ENCODE results near the gene ATP6AP2.
"Not testable (repeated sequence)": the region's sequence is repeated elsewhere in the genome, so short reads cannot be mapped to it uniquely, and the experiment has no call there.

ATP6AP2 gene

GRCh38 chrX:40578039-40578695, 2.6 kb upstream of the ATP6AP2 start:
- no peaks in the 10 kb centered on the region for H3K36me3 ChIP-seq (ENCODE audit: insufficient read depth, low read length)
- no peak overlapping the region for H3K27ac ChIP-seq (ENCODE audit: low read depth, low read length)
- H3K4me1 ChIP-seq (ENCODE audit: insufficient read depth, low read length) = peaks cover 11% of the 10 kb centered on the region
- H3K27me3 ChIP-seq (ENCODE audit: control insufficient read depth in 1 of 2, insufficient read depth in 2 of 2, low read length in 2 of 2) = peaks cover 4 to 10% of the 10 kb centered on the region in 2 donors
- H3K4me3 ChIP-seq (ENCODE audit: low read depth in 1 of 2, low read length in 2 of 2) = no peak overlapping the region
- no peaks in the 10 kb centered on the region for H3K9me3 ChIP-seq (ENCODE audit: low read length)
- H3K9ac ChIP-seq (ENCODE audit: low read length) = no peak overlapping the region

DNA sequence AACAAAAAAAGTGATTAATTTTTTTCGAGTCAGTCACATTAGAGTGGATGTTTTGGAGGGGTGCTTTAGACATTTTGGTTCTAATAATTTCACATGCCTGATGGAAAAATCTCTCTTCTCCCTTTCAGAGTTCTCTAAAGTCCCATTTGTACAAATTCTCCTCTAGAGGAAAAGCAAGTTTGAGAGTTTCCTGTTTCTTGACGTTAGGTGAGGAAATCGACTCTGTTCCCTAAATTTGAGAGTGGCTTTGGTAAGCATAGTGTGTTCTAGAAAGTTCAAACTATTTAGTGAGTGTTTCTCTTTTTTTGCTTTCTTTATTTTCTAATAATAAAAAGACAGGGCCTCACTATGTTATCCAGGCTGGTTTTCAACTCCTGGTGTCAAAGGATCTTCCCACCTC, 1.6 kb upstream of the ATP6AP2 start:
- Histone ChIP-seq H3K27me3 (ENCODE audit: control insufficient read depth in 1 of 2, insufficient read depth in 2 of 2, low read length in 2 of 2) (peaks cover 4 to 10% of the 10 kb centered on the region in 2 donors), H3K27ac (ENCODE audit: low read depth, low read length) (no peak overlapping the region)

DNA sequence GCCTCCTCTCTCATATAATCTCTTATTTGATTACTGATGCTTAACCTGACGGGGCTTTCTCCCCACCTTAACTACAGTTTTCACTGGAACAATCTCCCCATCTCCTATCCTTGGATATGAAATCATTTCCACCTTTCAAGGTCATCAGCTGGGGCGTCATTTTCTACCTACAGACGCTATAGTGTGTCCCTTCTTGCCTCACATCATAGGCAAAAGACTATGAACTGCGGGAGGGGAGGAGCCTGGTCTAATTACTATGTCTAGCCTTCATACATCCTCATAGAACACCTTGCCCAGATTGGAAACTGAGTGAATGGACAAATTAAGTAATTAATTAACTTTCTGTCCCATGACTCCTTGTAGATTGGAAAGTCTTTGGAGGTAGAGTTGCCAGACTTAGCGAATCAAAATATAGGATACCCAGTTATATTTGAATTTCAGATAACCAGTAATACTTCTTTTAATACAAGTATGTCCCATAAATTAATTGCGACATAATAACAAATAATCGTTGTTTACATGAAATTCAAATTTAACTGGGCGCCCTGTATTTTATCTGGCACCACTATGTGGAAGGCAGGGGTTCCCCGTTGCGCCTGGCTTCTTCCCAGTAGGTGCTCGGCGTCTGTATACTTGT, 752 bp upstream of the ATP6AP2 start:
- Histone ChIP-seq H3K27me3 (ENCODE audit: control insufficient read depth in 1 of 2, insufficient read depth in 2 of 2, low read length in 2 of 2) (peaks cover 4 to 10% of the 10 kb centered on the region in 2 donors), H3K4me1 (ENCODE audit: insufficient read depth, low read length) (peaks cover 11% of the 10 kb centered on the region), H3K4me3 (ENCODE audit: low read depth in 1 of 2, low read length in 2 of 2) (peak overlapping the region; percentile 61 to 71), H3K9me3 (ENCODE audit: low read length) (no peaks in the 10 kb centered on the region), H3K27ac (ENCODE audit: low read depth, low read length) (peak overlapping the region; percentile 75), H3K36me3 (ENCODE audit: insufficient read depth, low read length) (no peaks in the 10 kb centered on the region), H3K9ac (ENCODE audit: low read length) (peak overlapping the region; percentile 28)

More for the DNA sequence above, 1.6 kb upstream of the ATP6AP2 start:
- H3K36me3 ChIP-seq (ENCODE audit: insufficient read depth, low read length) = no peaks in the 10 kb centered on the region
- no peak overlapping the region for H3K4me3 ChIP-seq (ENCODE audit: low read depth in 1 of 2, low read length in 2 of 2)
- H3K9ac ChIP-seq (ENCODE audit: low read length) = no peak overlapping the region
- H3K9me3 ChIP-seq (ENCODE audit: low read length) = no peaks in the 10 kb centered on the region
- peaks cover 11% of the 10 kb centered on the region for H3K4me1 ChIP-seq (ENCODE audit: insufficient read depth, low read length)

- H3K36me3 ChIP-seq (ENCODE audit: insufficient read depth, low read length) = no peaks in the 10 kb centered on the region
- no peaks in the 10 kb centered on the region for H3K9me3 ChIP-seq (ENCODE audit: low read length)
- peaks cover 4 to 10% of the 10 kb centered on the region in 2 donors for H3K27me3 ChIP-seq (ENCODE audit: control insufficient read depth in 1 of 2, insufficient read depth in 2 of 2, low read length in 2 of 2)
- peak overlapping the region; percentile 75 for H3K27ac ChIP-seq (ENCODE audit: low read depth, low read length)
- no peak overlapping the region for H3K9ac ChIP-seq (ENCODE audit: low read length)
- peak overlapping the region; percentile 61 to 71 for H3K4me3 ChIP-seq (ENCODE audit: low read depth in 1 of 2, low read length in 2 of 2)
- H3K4me1 ChIP-seq (ENCODE audit: insufficient read depth, low read length) = peaks cover 11% of the 10 kb centered on the region
Measured at GRCh38 chrX:40581336-40581920, 658 bp downstream of the ATP6AP2 start.

DNA sequence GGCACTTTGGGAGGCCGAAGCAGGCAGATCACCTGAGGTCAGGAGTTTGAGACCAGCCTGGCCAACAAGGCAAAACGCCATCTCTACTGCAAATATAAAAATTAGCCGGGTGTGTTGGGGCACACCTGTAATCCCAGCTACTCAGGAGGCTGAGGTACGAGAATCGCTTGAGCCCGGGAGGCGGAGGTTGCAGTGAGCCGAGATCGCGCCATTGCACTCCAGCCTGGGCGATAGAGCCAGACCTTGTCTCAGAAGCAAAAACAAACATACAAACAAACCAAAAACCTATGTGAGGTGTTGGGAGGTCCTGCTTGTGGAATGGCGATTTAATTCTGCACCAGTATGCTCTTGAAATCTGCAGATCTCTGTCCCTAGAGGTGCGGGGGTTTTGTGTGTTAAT, 1.4 kb downstream of the ATP6AP2 start:
- H3K4me1 ChIP-seq (ENCODE audit: insufficient read depth, low read length) = peaks cover 11% of the 10 kb centered on the region
- peaks cover 4 to 10% of the 10 kb centered on the region in 2 donors for H3K27me3 ChIP-seq (ENCODE audit: control insufficient read depth in 1 of 2, insufficient read depth in 2 of 2, low read length in 2 of 2)
- H3K9me3 ChIP-seq (ENCODE audit: low read length); H3K27ac ChIP-seq (ENCODE audit: low read depth, low read length); H3K4me3 ChIP-seq (ENCODE audit: low read depth in 1 of 2, low read length in 2 of 2); H3K9ac ChIP-seq (ENCODE audit: low read length); H3K36me3 ChIP-seq (ENCODE audit: insufficient read depth, low read length): not testable (repeated sequence)

DNA sequence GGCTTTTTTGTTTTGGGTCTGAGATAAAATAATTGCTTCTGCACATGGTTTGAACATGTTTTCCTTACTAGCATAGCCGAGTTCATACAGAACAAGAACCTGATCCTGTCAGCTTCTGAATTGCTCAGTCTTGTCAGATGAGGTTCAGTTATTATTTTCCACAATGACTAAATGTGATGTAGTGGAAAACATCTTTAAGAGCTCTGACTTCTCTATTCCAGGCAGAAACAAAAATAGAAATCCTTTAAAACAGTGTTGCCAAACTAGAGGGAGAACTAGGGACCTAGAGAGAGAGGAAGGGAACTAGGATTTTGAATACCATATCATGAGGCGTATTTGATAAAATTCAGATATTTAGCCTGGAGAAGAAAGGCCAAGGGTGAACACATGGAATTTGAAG, 2.0 kb downstream of the ATP6AP2 start:
- H3K4me3 ChIP-seq (ENCODE audit: low read depth in 1 of 2, low read length in 2 of 2) = no peak overlapping the region
- H3K9ac ChIP-seq (ENCODE audit: low read length) = no peak overlapping the region
- peaks cover 11% of the 10 kb centered on the region for H3K4me1 ChIP-seq (ENCODE audit: insufficient read depth, low read length)
- no peak overlapping the region for H3K27ac ChIP-seq (ENCODE audit: low read depth, low read length)
- H3K9me3 ChIP-seq (ENCODE audit: low read length) = no peaks in the 10 kb centered on the region
- no peaks in the 10 kb centered on the region for H3K36me3 ChIP-seq (ENCODE audit: insufficient read depth, low read length)
- peaks cover under 1 to 10% of the 10 kb centered on the region in 2 donors for H3K27me3 ChIP-seq (ENCODE audit: control insufficient read depth in 1 of 2, insufficient read depth in 2 of 2, low read length in 2 of 2)

DNA sequence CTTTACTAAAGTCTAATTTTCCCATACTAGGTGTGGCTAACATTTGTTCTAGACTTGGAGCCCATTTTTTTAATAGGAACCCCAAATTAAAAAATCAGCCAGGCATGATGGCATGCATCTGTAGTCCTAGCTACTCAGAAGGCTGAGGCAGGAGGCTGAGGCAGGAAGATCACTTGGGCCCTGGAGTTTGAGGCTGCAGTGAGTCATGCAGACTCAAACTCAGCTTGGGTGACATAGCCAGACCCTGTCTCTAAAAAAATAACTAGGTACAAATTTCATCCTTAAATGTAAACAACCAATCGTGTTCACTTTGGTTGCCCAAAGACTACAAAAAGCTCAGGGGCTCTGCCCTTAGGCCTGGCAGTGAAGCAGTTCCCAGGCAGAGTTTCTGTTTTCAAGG, 6.9 kb downstream of the ATP6AP2 start:
- not testable (repeated sequence) for H3K36me3 ChIP-seq (ENCODE audit: insufficient read depth, low read length); H3K27me3 ChIP-seq (ENCODE audit: control insufficient read depth in 1 of 2, insufficient read depth in 2 of 2, low read length in 2 of 2); H3K4me1 ChIP-seq (ENCODE audit: insufficient read depth, low read length); H3K9ac ChIP-seq (ENCODE audit: low read length); H3K9me3 ChIP-seq (ENCODE audit: low read length); H3K4me3 ChIP-seq (ENCODE audit: low read depth in 1 of 2, low read length in 2 of 2); H3K27ac ChIP-seq (ENCODE audit: low read depth, low read length)

- not testable (repeated sequence) for H3K27ac ChIP-seq (ENCODE audit: low read depth, low read length); H3K27me3 ChIP-seq (ENCODE audit: control insufficient read depth in 1 of 2, insufficient read depth in 2 of 2, low read length in 2 of 2); H3K9ac ChIP-seq (ENCODE audit: low read length); H3K9me3 ChIP-seq (ENCODE audit: low read length); H3K4me3 ChIP-seq (ENCODE audit: low read depth in 1 of 2, low read length in 2 of 2); H3K4me1 ChIP-seq (ENCODE audit: insufficient read depth, low read length); H3K36me3 ChIP-seq (ENCODE audit: insufficient read depth, low read length)
Measured at GRCh38 chrX:40589616-40590321, 9.0 kb downstream of the ATP6AP2 start.

GRCh38 chrX:40603446-40603845, 22.7 kb downstream of the ATP6AP2 start:
- Histone ChIP-seq H3K9me3 (ENCODE audit: low read length) (no peaks in the 10 kb centered on the region), H3K36me3 (ENCODE audit: insufficient read depth, low read length) (peaks cover 16% of the 10 kb centered on the region), H3K9ac (ENCODE audit: low read length) (no peak overlapping the region), H3K4me3 (ENCODE audit: low read depth in 1 of 2, low read length in 2 of 2) (no peak overlapping the region), H3K4me1 (ENCODE audit: insufficient read depth, low read length) (no peaks in the 10 kb centered on the region), H3K27ac (ENCODE audit: low read depth, low read length) (no peak overlapping the region), H3K27me3 (ENCODE audit: control insufficient read depth in 1 of 2, insufficient read depth in 2 of 2, low read length in 2 of 2) (peaks cover 0 to 5% of the 10 kb centered on the region in 2 donors)

DNA sequence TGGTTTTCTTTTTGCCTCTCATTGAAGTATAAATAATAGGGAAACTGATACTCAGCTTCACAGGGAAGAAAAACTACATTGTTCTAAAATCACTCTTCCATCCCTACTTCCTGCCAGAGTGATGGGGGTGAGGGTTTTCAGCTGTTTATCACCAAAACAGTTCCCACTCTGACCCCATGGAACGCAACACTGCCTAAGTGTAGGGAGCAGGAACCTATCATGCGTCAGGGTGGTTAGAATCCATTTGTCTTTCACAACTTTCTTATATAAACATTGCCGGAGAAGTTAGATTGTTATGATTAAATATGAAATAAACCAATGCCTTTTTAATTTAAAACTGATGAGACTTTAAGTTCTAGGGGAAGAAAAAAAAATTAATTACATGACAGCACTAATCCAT, 26.6 kb downstream of the ATP6AP2 start:
- H3K27ac ChIP-seq (ENCODE audit: low read depth, low read length) = no peak overlapping the region
- no peak overlapping the region for H3K9ac ChIP-seq (ENCODE audit: low read length)
- no peaks in the 10 kb centered on the region for H3K9me3 ChIP-seq (ENCODE audit: low read length)
- peaks cover 0 to 12% of the 10 kb centered on the region in 2 donors for H3K27me3 ChIP-seq (ENCODE audit: control insufficient read depth in 1 of 2, insufficient read depth in 2 of 2, low read length in 2 of 2)
- H3K4me1 ChIP-seq (ENCODE audit: insufficient read depth, low read length) = no peaks in the 10 kb centered on the region
- no peak overlapping the region for H3K4me3 ChIP-seq (ENCODE audit: low read depth in 1 of 2, low read length in 2 of 2)
- no peaks in the 10 kb centered on the region for H3K36me3 ChIP-seq (ENCODE audit: insufficient read depth, low read length)

GRCh38 chrX:40612511-40612910, 31.7 kb downstream of the ATP6AP2 start:
- Histone ChIP-seq H3K4me1 (ENCODE audit: insufficient read depth, low read length) (no peaks in the 10 kb centered on the region), H3K9ac (ENCODE audit: low read length) (no peak overlapping the region), H3K4me3 (ENCODE audit: low read depth in 1 of 2, low read length in 2 of 2) (no peak overlapping the region), H3K36me3 (ENCODE audit: insufficient read depth, low read length) (no peaks in the 10 kb centered on the region), H3K27ac (ENCODE audit: low read depth, low read length) (no peak overlapping the region), H3K9me3 (ENCODE audit: low read length) (no peaks in the 10 kb centered on the region), H3K27me3 (ENCODE audit: control insufficient read depth in 1 of 2, insufficient read depth in 2 of 2, low read length in 2 of 2) (peaks cover 0 to 15% of the 10 kb centered on the region in 2 donors)
